K562 (cell line): ENCODE data around the gene MACROD2. TPM values are rescaled to one million over a fixed set of nuclear protein-coding genes. Genes with fewer than 3 reads are reported as not detected.

Experiments
- ATAC-seq: fragments of 200-7000 bp; cut with Tn5 transposase; 3 replicates; pipeline ENCODE4 v1.9.1; 2020; ENCODE audit warnings: moderate library complexity
- BruUV-seq: library from RNA; stranded (reverse); fragments of 400-500 nt; replicated peaks from 2 replicates; lab custom pipeline; 2021; lab: Mats Ljungman, UMichigan
- CTCF ChIA-PET: fragments of 300-600 bp; formaldehyde crosslinking; extraction: SDS; loops from one replicate; lab custom pipeline; 2021; ENCODE audit warnings: low intra/inter-chr PET ratio; lab: Yijun Ruan, JAX
- POLR2A ChIA-PET: fragments of 300-600, 350-650 bp; sonication (Branson Sonifier 250); formaldehyde crosslinking; extraction: SDS; loops from one replicate; lab custom pipeline; 2021; ENCODE audit warnings: antibody characterized with exemption, inconsistent platforms; lab: Yijun Ruan, JAX
- DNase-seq, 4 experiments: peaks; one replicate each; pipeline versions ENCODE4 v3.0.0 to v3.0.0-alpha.2; 2011 to 2018; ENCODE audit warnings: low spot score in 3 of 4, mixed read lengths in 3 of 4; ENCODE audit errors: extremely low read depth in 1 of 4
- FAIRE-seq: peaks from 2 replicates; lab custom pipeline; 2011; peaks lifted over from hg19 to GRCh38; lab: Jason Lieb, UNC
- H2AFZ ChIP-seq: 2 replicates; pipeline ENCODE4 v1.6.0; 2011; ENCODE audit warnings: low read depth, low read length, control low read depth, inconsistent platforms
- H3K27ac ChIP-seq: fragments of 200-600 bp; 3 replicates; pipeline ENCODE4 v1.8.0; 2011; ENCODE audit warnings: low read depth, mild to moderate bottlenecking, control low read depth, inconsistent platforms, low read length, moderate library complexity, mixed read lengths; ENCODE audit errors: extremely low read depth
- H3K27me3 ChIP-seq, 2 experiments: fragments of 300-600 bp in 1 of 2; 2 replicates in 1 of 2; 3 replicates in 1 of 2; pipeline versions ENCODE4 v1.6.0 to v1.8.0; 2011; ENCODE audit warnings: inconsistent platforms in 2 of 2, low read length in 2 of 2, mild to moderate bottlenecking in 1 of 2, mixed read lengths in 1 of 2, moderate library complexity in 1 of 2; ENCODE audit not compliant: control insufficient read depth in 2 of 2, insufficient read depth in 2 of 2
- H3K36me3 ChIP-seq: fragments of 300-600 bp; 3 replicates; pipeline ENCODE4 v1.8.0; 2011; ENCODE audit warnings: mild to moderate bottlenecking, low read length, inconsistent platforms; ENCODE audit not compliant: control insufficient read depth, insufficient read depth
- H3K4me1 ChIP-seq, 2 experiments: fragments of 200-600 bp in 1 of 2; replicated peaks in 1 of 2; 2 replicates in 1 of 2; 3 replicates in 1 of 2; pipeline versions ENCODE4 v1.5.1 to v1.8.0; 2011; ENCODE audit warnings: inconsistent platforms in 2 of 2, low read length in 2 of 2, mild to moderate bottlenecking in 1 of 2, mixed read lengths in 1 of 2, moderate library complexity in 1 of 2; ENCODE audit not compliant: control insufficient read depth in 2 of 2, insufficient read depth in 2 of 2
- H3K4me2 ChIP-seq: 2 replicates; pipeline ENCODE4 v1.6.1; 2011; ENCODE audit warnings: low read length, control low read depth, inconsistent platforms, mixed read lengths; ENCODE audit not compliant: insufficient read depth
- H3K4me3 ChIP-seq: fragments of 200-600 bp; sonication (generic), shearing (Covaris generic); 2 replicates; pipeline ENCODE4 v1.5.1; 2016; ENCODE audit warnings: control low read depth, inconsistent platforms
- H3K79me2 ChIP-seq: fragments of 200-600 bp; 3 replicates; pipeline ENCODE4 v1.8.0; 2011; ENCODE audit warnings: low read length, inconsistent platforms; ENCODE audit not compliant: control insufficient read depth, insufficient read depth
- H3K9ac ChIP-seq, 2 experiments: 2 replicates each; pipeline versions ENCODE4 v1.6.0 to v1.6.1; 2011; ENCODE audit warnings: low read depth in 2 of 2, low read length in 2 of 2, control low read depth in 1 of 2, inconsistent platforms in 1 of 2, mild to moderate bottlenecking in 1 of 2, mixed read lengths in 1 of 2; ENCODE audit not compliant: insufficient read depth in 1 of 2
- H3K9me1 ChIP-seq: one replicate; pipeline ENCODE4 v1.6.0; 2011; ENCODE audit warnings: inconsistent platforms, mild to moderate bottlenecking, low read length, moderate library complexity; ENCODE audit not compliant: control insufficient read depth, insufficient read depth
- H3K9me3 ChIP-seq: replicated peaks from 2 replicates; pipeline ENCODE4 v1.5.1; 2011; ENCODE audit warnings: low read depth, low read length, inconsistent platforms; ENCODE audit not compliant: control insufficient read depth, insufficient read depth
- H4K20me1 ChIP-seq: replicated peaks from 2 replicates; pipeline ENCODE4 v1.6.1; 2011; ENCODE audit warnings: low read length, inconsistent platforms, mixed read lengths; ENCODE audit not compliant: control insufficient read depth, insufficient read depth
- DDX20 ChIP-seq: fragments of 450-650 bp; IDR thresholded peaks from 2 replicates; pipeline ENCODE4 v1.6.1; 2016; ENCODE audit warnings: missing genetic modification characterization, low read depth, mild to moderate bottlenecking, missing compliant biosample characterization, moderate library complexity
- FOS ChIP-seq: IDR thresholded peaks from 3 replicates; pipeline ENCODE4 v1.6.1; 2011; ENCODE audit not compliant: insufficient read length; ENCODE audit errors: extremely low read depth
- GTF2E2 ChIP-seq: fragments of 200-800 bp; sonication (Bioruptor generic); IDR thresholded peaks from 2 replicates; pipeline ENCODE4 v1.6.1; 2016; ENCODE audit warnings: missing genetic modification characterization, missing compliant biosample characterization
- PTTG1 ChIP-seq: fragments of 450-650 bp; IDR thresholded peaks from 2 replicates; pipeline ENCODE4 v1.6.1; 2016; ENCODE audit warnings: low read depth, mild to moderate bottlenecking, missing genetic modification characterization, missing compliant biosample characterization
- RFX7 ChIP-seq: fragments of 250-450 bp; sonication (Bioruptor Pico); IDR thresholded peaks from 2 replicates; pipeline ENCODE4 v1.5.1; 2021; ENCODE audit warnings: mild to moderate bottlenecking
- RREB1 ChIP-seq: fragments of 250-450 bp; sonication (Bioruptor Pico); IDR thresholded peaks from 2 replicates; pipeline ENCODE4 v1.4.0; 2020
- TARDBP ChIP-seq: fragments of 450-650 bp; IDR thresholded peaks from 2 replicates; pipeline ENCODE4 v1.6.1; 2016
- WHSC1 ChIP-seq: IDR thresholded peaks from one replicate; pipeline ENCODE4 v1.6.1; 2012; ENCODE audit warnings: low read length, control low read depth, inconsistent platforms
- ZNF146 ChIP-seq: IDR thresholded peaks from one replicate; pipeline ENCODE4 v1.6.1; 2018; ENCODE audit warnings: missing compliant biosample characterization; ENCODE audit not compliant: unreplicated experiment
- WGBS: fragments of 100-300 bp; shearing (Covaris generic); methylation state at CpG from one replicate; pipeline ENCODE4 v1.1.6; 2016; ENCODE audit warnings: low coverage, mixed read lengths; ENCODE audit not compliant: insufficient coverage; ENCODE audit errors: missing lambda C conversion rate; 5-methylcytosine and 5-hydroxymethylcytosine counted together
- in situ Hi-C: fragments of 300-500 bp; cut with MboI; formaldehyde crosslinking; loops from 4 replicates; pipeline ENCODE4 v1.15.0; 2018; ENCODE audit warnings: inconsistent platforms, mixed read lengths
- intact Hi-C: fragments of 100-400 bp; cut with micrococcal nuclease; formaldehyde crosslinking; loops from 2 replicates; pipeline ENCODE4 v1.14.2; 2022
- polyA plus RNA-seq, 8 experiments: library from polyadenylated mRNA; depleted of rRNA in 4 of 8; stranded (reverse) in 5 of 8; unstranded in 3 of 8; fragments of >200 nt; fragmentation: Nextera tagmentation in 2 of 8; fragmentation: Illumina TruSeq in 1 of 8; extraction: Ambion mirVana in 2 of 8; extraction: Trizol in 1 of 8; gene quantifications; 2 replicates each; pipeline versions ENCODE4 v1.2.1 to v1.2.3, GENCODE V29; 2011 to 2014; ENCODE audit warnings: inconsistent platforms in 1 of 8, missing spikeins in 1 of 8
- total RNA-seq, 7 experiments: library from RNA; depleted of rRNA in 6 of 7; stranded (reverse); fragments of >200 nt in 6 of 7; fragmentation: Illumina TruSeq in 2 of 7; extraction: Trizol in 2 of 7; gene quantifications; 2 replicates each; pipeline versions ENCODE4 v1.2.1 to v1.2.3, GENCODE V29; 2011 to 2021; ENCODE audit warnings: low replicate concordance in 1 of 7

The MACROD2 gene
- total and polyA plus RNA-seq, 9 of the 15 experiments (the other 6 are each of a cell fraction or from before 2014, with no cell fraction given), result not detected

DNA sequence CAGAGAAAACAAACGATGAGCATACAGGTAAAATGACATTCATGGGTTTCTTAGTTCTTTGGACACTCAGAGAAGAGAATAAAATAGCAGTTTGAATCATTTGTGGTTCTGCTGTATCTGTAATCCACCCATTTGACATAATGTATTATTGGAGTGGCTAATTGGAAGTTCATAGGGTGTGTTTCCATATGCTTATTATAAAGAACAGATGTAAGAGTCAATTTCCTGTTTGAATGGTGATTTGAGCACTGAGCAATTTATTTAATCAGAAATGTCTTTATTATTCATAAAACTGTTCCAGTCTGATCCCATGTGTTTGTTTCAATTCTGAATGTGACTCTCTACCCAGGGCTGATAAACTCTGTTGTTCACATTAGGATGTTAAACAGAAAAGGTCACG, 1638.8 kb downstream of the MACROD2 start:
- POLR2A ChIA-PET, result no interaction called here
- Histone ChIP-seq H3K9ac (no peak overlapping the region), H3K27me3 (no peaks in the 10 kb centered on the region), H3K9me1 (no peaks in the 10 kb centered on the region), H2AFZ (no peak overlapping the region), H3K27ac (no peak overlapping the region), H3K9me3 (no peaks in the 10 kb centered on the region; the same call in 1 of the 2 replicates), H3K4me2 (no peak overlapping the region), H3K36me3 (no peaks in the 10 kb centered on the region), H3K4me3 (no peak overlapping the region), H4K20me1 (no peaks in the 10 kb centered on the region), H3K79me2 (no peaks in the 10 kb centered on the region), H3K4me1 (no peaks in the 10 kb centered on the region)
- in situ Hi-C loops (no loop called here), intact Hi-C loops (no loop called here)
- TF ChIP-seq DDX20 (no peak), FOS (no peak), TARDBP (no peak)
- WGBS, result 0% methylated on average over 2 of the region's 2 CpGs
- BruUV-seq, result no TSS peak
- no peak for FAIRE-seq
- ATAC-seq, result no peak
- CTCF ChIA-PET, result no interaction called here
- no peak for DNase-seq

- H3K4me2 ChIP-seq, result no peak overlapping the region
- DNase-seq (no peak), FAIRE-seq (no peak), ATAC-seq (no peak)
- WGBS, result 2% methylated on average over 5 of the region's 5 CpGs
- no peaks in the 10 kb centered on the region for H3K27me3 ChIP-seq
- H3K79me2 ChIP-seq, result no peaks in the 10 kb centered on the region
- BruUV-seq, result no TSS peak
- ChIA-PET CTCF (no interaction called here), POLR2A (no interaction called here)
- no peaks in the 10 kb centered on the region for H3K9me1 ChIP-seq
- no peaks in the 10 kb centered on the region; the same call in 1 of the 2 replicates for H3K9me3 ChIP-seq
- H4K20me1 ChIP-seq, result no peaks in the 10 kb centered on the region
- no peak overlapping the region for H2AFZ ChIP-seq
- H3K36me3 ChIP-seq, result no peaks in the 10 kb centered on the region
- H3K27ac ChIP-seq, result no peak overlapping the region
- H3K4me1 ChIP-seq, result no peaks in the 10 kb centered on the region
- in situ Hi-C loops, result no loop called here
- H3K4me3 ChIP-seq, result no peak overlapping the region
- intact Hi-C loops, result no loop called here
- H3K9ac ChIP-seq, result no peak overlapping the region
- TF ChIP-seq RFX7 (CRISPR knock-in tag) (no peak), GTF2E2 (tag) (no peak), PTTG1 (tag) (no peak), RREB1 (CRISPR knock-in tag) (no peak), ZNF146 (CRISPR knock-in tag) (no peak), WHSC1 (no peak)
Observed at GRCh38 chr20:15637546-15637945, 1642.2 kb downstream of the MACROD2 start.
